Spinal cord (tissue), 10 donors: ENCODE data around the gene ARID5B. TPM values are rescaled to one million over a fixed set of nuclear protein-coding genes. Genes with fewer than 3 reads are reported as not detected.

Experiments
- DNase-seq, 6 donors: peaks; one replicate each; pipeline versions ENCODE4 v3.0.0 to v3.0.0-alpha.2; 2013 to 2015; ENCODE audit warnings: low spot score in 6 of 6, low read depth in 4 of 6
- H3K27ac ChIP-seq: one replicate; pipeline ENCODE4 v1.5.1; 2013; ENCODE audit warnings: low read depth, low read length, control low read depth
- H3K27me3 ChIP-seq: one replicate; pipeline ENCODE4 v1.6.1; 2013; ENCODE audit warnings: low read length; ENCODE audit not compliant: control insufficient read depth, insufficient read depth
- H3K36me3 ChIP-seq: one replicate; pipeline ENCODE4 v1.6.1; 2013; ENCODE audit warnings: low read length; ENCODE audit not compliant: control insufficient read depth, insufficient read depth
- H3K4me1 ChIP-seq: one replicate; pipeline ENCODE4 v1.6.1; 2013; ENCODE audit warnings: low read length; ENCODE audit not compliant: control insufficient read depth, insufficient read depth
- H3K4me3 ChIP-seq: one replicate; pipeline ENCODE4 v1.5.1; 2013; ENCODE audit warnings: low read depth, low read length, control low read depth
- H3K9me3 ChIP-seq: one replicate; pipeline ENCODE4 v1.6.1; 2013; ENCODE audit warnings: low read length; ENCODE audit not compliant: control insufficient read depth, insufficient read depth
- WGBS: methylation state at CpG from one replicate; pipeline ENCODE4 v1.1.5; 2013; ENCODE audit warnings: missing lambda C conversion rate; ENCODE audit not compliant: insufficient coverage; 5-methylcytosine and 5-hydroxymethylcytosine counted together
- polyA plus RNA-seq, 2 donors: library from polyadenylated mRNA; unstranded; fragments of 120-200 nt; gene quantifications; one replicate each; pipeline ENCODE4 v1.2.1, GENCODE V29; 2013; ENCODE audit not compliant: insufficient read length in 2 of 2
- total RNA-seq, 2 donors: library from RNA; depleted of rRNA in 1 of 2; stranded (reverse); fragments of 120-200 nt in 1 of 2; fragments of >200 nt in 1 of 2; gene quantifications; one replicate each; pipeline versions ENCODE4 v1.2.3 to v1.2.4, GENCODE V29; 2013 to 2014
- donor health status: healthy.

Gene ARID5B
- total and polyA plus RNA-seq, 4 donors = 9.3 to 26.4 (median 18.4) TPM

DNA sequence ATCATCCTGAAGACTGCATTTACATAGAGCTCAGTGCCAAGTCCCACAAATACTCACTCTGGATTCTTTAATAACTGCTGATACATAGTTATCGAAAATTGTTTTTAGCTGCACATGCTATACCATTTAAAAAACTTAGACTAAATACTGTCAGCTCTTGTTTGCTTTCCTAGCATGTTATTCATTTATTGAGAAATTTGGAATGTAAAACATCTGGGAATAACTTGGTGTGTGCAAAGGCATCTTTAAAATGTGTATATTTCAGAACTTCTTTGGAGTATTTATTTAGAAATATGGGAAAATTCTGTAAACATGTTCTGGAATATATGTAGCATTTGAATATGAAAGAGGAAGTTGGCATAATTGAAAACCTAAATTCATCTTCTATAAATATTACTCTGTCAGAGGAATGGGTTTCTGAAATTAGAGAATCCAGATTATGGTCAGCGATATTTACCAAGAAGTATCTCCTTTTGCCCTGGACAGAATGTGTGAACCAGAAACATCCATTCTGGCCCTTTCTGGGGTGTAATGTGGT, 119.7 kb downstream of the ARID5B start:
- Histone ChIP-seq H3K27me3 (no peaks in the 10 kb centered on the region), H3K36me3 (no peaks in the 10 kb centered on the region), H3K4me1 (no peaks in the 10 kb centered on the region), H3K9me3 (no peaks in the 10 kb centered on the region), H3K27ac (no peak overlapping the region), H3K4me3 (no peak overlapping the region)
- DNase-seq = peak in 1 of 6 donors; percentile 16
- no CpG with 5 or more reads among the region's 2 CpGs for WGBS

DNA sequence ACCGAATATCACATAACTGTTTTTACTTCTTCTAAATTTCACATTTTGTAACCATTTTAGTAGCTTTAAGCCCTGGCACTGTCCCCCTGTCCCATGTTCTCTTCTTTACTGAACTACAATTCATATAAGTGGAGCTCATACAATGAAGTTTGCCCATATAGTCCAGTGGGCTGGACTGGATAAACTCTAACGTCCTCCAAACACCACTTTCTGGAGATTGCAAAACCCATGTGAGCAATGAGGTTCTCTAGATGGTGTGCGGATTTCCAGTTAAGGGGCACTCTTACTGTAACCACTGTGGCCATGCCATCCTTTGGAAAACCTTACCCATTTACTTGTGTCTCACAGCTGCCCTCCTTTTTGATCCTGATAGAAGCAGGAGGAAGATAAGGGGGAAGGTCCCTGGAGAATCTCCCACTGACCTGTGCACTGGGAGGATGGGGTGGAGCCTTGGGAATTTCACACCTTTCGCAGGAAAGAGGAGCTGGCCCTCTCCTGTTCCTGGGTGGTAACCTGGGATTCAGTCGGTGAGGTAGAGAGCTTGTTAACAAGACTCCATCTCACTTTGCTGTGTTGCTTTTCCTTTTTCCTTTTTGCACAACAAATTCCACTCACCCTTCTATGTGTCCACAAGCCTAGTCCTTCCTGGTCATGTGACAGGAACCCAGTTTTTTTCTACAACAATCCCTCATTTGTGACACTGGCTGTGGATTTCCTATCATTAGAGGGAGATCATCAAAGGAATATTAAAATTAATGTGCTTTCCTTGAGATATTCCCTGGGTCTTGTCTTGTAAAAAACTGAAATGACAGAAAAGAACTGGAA, 120.7 kb downstream of the ARID5B start:
- no peak for DNase-seq
- Histone ChIP-seq H3K4me3 (no peak overlapping the region), H3K36me3 (no peaks in the 10 kb centered on the region), H3K9me3 (no peaks in the 10 kb centered on the region), H3K27ac (no peak overlapping the region), H3K27me3 (no peaks in the 10 kb centered on the region), H3K4me1 (no peaks in the 10 kb centered on the region)
- WGBS = 67% methylated on average over 1 of the region's 5 CpGs

DNA sequence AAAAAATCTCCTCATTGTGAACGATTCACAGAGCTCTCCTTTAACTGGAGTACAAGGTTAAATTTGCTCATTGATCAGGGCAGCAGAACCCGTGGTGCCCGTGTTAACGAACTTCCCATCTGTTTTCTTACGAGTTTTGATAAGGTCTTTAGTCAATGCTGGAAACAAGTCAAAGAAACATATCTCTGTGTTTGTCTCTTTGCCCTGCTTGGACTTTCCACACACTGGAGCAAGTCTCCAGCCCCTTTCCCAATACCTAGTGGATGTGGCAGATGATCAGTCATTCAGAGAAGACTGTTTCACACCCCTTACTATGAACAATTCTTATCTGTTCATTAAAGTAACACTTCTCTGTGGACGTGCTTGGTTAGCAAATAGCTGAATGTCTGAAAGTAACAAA, 121.3 kb downstream of the ARID5B start:
- no peak for DNase-seq
- 78% methylated on average over 3 of the region's 6 CpGs for WGBS
- Histone ChIP-seq H3K4me1 (no peaks in the 10 kb centered on the region), H3K4me3 (no peak overlapping the region), H3K27me3 (no peaks in the 10 kb centered on the region), H3K27ac (no peak overlapping the region), H3K36me3 (no peaks in the 10 kb centered on the region), H3K9me3 (no peaks in the 10 kb centered on the region)

DNA sequence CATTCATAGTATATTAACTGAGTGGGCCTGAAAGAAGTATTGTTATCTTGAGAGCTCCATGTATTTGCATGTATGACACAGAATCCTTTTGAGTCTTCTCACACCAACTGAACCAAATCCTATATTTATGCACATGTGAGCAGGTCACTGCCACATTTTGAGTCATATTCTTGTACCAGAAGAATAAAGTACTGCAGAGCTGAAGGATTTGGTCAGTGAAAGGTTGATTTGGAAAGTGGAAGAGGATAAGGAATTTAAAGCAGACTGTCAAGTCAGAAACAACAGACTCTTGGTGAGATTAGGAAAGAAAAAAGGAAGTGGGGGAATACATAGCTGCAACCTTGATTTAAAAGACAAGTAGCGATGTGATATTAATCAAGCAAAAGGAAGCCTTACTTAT, 121.8 kb downstream of the ARID5B start:
- 100% methylated on average over 1 of the region's 1 CpG for WGBS

DNA sequence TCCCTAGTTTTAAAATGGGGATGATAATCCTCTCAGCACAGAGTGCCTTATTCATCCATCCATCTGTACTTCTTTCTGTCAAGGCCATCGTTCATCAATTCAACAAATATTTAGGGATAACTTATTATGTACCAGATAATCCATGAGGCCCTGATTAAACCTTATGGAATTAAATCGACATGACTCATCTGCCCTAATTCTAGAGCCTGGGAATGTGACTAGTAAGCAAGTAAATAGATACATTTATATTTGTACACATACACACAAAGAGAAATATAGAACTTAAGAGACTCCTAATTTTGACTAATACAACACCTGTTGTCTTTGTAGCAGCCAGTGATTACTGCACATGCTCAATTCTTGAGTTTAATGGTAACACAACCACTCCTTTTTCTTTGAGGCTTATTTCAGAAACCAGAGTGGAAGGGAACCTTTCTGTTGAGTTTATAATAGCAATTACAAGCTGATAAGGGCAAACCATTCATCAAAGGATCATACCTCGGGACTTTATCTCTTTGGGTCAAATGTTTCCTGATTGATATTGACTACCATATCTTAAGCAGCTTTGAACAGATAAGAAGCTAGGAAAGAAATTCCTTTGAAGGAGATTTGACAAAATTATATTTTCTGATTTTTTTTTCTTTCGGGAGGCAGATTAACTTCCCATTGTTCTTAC, 122.7 kb downstream of the ARID5B start:
- no peak for DNase-seq
- H3K27ac ChIP-seq = no peak overlapping the region
- no peaks in the 10 kb centered on the region for H3K27me3 ChIP-seq
- no peaks in the 10 kb centered on the region for H3K36me3 ChIP-seq
- no peaks in the 10 kb centered on the region for H3K4me1 ChIP-seq
- no CpG with 5 or more reads among the region's 4 CpGs for WGBS
- no peaks in the 10 kb centered on the region for H3K9me3 ChIP-seq
- H3K4me3 ChIP-seq = no peak overlapping the region

More for the DNA sequence above, 121.8 kb downstream of the ARID5B start:
- H3K36me3 ChIP-seq = no peaks in the 10 kb centered on the region
- no peak overlapping the region for H3K4me3 ChIP-seq
- no peaks in the 10 kb centered on the region for H3K27me3 ChIP-seq
- no peak overlapping the region for H3K27ac ChIP-seq
- DNase-seq = no peak
- H3K9me3 ChIP-seq = no peaks in the 10 kb centered on the region
- no peaks in the 10 kb centered on the region for H3K4me1 ChIP-seq

DNA sequence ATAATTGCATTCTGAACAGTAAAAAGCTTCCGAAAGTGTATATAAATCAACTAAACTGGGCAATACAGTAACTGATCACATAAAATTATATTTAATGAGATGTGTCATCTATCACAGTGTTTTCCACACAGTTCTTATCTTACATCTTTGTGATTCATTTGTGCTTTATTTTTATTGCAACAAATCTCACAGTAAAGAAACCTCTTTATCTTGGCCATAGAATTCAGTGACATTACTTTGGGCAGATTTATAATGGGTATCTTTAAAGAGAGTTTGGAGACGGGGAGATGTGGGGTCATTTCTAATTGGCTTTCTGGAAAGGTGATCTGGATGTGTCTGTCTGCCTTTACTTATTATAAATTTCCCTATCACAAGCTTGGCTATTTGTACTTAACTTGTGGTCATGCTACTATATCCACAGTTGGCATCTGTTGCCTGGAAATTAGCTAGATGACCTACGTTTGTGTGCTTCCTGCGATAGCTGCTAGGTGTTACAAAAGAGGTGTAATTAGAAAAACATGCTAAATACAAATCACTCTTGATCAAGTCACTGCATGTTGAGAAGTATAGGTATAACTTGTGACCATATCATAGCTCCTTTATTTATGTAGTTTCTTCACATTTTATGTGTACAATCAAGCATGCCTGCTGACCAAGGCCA, 123.8 kb downstream of the ARID5B start:
- WGBS = no CpG with 5 or more reads among the region's 4 CpGs
- DNase-seq = no peak

DNA sequence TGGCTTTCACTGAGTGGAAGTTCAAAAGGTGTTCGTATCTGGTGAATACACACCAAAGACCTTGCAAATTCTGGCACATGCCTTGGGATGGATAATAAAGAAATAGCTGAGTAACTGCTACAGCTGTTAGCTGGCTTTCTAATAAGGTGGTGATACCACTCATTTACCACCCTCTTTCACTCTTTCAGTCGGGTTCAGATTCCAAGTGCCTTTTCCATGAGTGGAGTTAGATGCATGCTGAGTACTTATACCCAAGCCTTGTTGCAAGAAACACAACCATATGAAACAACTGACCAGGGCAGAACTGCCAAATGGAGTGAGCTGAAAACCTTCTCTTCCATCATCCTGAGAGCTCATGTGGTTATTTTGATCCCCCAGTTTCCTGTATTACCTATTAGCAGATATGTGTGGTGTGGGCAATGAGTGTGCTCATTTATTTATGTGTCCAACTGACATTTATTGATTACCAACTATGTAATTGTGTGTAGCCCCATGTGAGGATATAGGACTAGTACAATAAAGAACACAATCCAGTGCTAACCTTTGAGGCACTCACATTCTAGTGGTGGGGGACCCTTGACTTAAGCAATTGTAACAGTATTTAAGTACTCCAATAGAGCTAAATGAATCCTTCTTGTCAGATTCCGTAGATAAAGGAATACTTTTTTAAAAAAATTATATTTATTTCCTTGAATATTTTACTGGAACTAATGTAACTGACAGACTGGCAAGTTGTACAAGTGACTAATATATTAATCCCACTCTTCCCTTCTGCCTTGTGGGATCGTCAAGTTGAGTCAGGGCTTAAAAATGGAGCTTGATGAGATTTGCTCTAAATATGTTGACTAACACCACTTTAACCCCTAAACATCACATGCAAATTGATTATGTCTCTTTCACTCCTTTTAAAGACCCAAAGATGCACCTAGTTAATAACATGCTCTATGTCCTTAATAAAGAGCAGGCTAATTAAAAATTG, 124.7 kb downstream of the ARID5B start:
- Histone ChIP-seq H3K4me1 (no peaks in the 10 kb centered on the region), H3K27me3 (no peaks in the 10 kb centered on the region), H3K4me3 (no peak overlapping the region), H3K9me3 (no peaks in the 10 kb centered on the region), H3K27ac (no peak overlapping the region), H3K36me3 (no peaks in the 10 kb centered on the region)
- DNase-seq = no peak
- no CpG with 5 or more reads among the region's 4 CpGs for WGBS

More for the DNA sequence above, 123.8 kb downstream of the ARID5B start:
- Histone ChIP-seq H3K9me3 (no peaks in the 10 kb centered on the region), H3K4me3 (no peak overlapping the region), H3K36me3 (no peaks in the 10 kb centered on the region), H3K27me3 (no peaks in the 10 kb centered on the region), H3K27ac (no peak overlapping the region), H3K4me1 (no peaks in the 10 kb centered on the region)

DNA sequence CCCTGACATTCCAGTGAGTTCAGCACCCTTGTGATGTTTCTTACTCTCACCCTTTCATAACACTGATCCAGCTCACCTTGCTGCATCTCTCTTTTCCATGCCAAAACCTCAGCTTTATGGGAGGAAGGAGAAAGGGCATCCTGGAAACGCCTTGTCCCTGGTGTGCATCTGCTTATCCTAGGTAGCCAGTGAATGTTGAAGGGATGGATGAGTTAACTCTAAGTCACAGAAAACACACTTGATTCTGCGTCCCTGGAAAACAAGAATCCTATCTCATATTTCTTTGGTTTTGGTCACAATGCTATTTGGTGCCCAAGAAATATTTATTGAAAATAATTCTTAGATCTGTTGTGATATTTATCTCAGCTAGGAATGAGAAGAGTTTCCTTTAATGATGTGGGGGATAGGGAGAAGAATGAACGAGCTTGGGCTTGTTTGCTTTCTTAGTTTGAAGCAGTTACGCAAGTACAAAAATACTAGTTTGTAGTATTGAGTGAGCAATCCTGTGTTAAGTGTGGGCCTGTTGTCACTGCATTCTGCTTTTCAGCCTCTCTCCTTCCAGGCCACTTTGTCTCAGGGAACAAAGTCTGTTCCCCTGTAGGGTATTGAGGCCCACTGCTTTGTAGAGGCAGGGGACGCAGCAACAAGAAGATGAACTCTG, 126.5 kb downstream of the ARID5B start:
- Histone ChIP-seq H3K27ac (no peak overlapping the region), H3K27me3 (no peaks in the 10 kb centered on the region), H3K36me3 (no peaks in the 10 kb centered on the region), H3K9me3 (no peaks in the 10 kb centered on the region), H3K4me3 (no peak overlapping the region), H3K4me1 (no peaks in the 10 kb centered on the region)
- WGBS = 93% methylated on average over 2 of the region's 5 CpGs
- no peak for DNase-seq
